Fibroblast of villous mesenchyme (primary cell): ENCODE measurements around the gene AJAP1. TPM values are rescaled to one million over a fixed set of nuclear protein-coding genes. Genes with fewer than 3 reads are reported as not detected.
"Not testable (repeated sequence)": the region's sequence is repeated elsewhere in the genome, so short reads cannot be mapped to it uniquely, and the experiment has no call there.

ENCODE experiments used
- DNase-seq: peaks from one replicate; pipeline ENCODE4 v3.0.0-alpha.2; 2010; ENCODE audit warnings: low read depth
- H3K4me3 ChIP-seq: 2 replicates; pipeline ENCODE4 v1.5.1; 2011; ENCODE audit warnings: low read depth, mild to moderate bottlenecking, low read length
- CTCF ChIP-seq: IDR thresholded peaks from 2 replicates; pipeline ENCODE4 v1.5.1; 2012; ENCODE audit warnings: low read depth, mild to moderate bottlenecking, low read length; ENCODE audit not compliant: insufficient read depth
- total RNA-seq: library from RNA; depleted of rRNA; stranded (reverse); fragments of >200 nt; gene quantifications from 2 replicates; pipeline ENCODE4 v1.2.3, GENCODE V29; 2012

The AJAP1 gene
- total RNA-seq, 1 donor, result under 0.01 TPM

- no peak for DNase-seq
- no peak for TF ChIP-seq CTCF
- H3K4me3 ChIP-seq, result no peak overlapping the region
Observed at GRCh38 chr1:4614371-4615137, 39.9 kb upstream of the AJAP1 start.

GRCh38 chr1:4615138-4615470 is 39.3 kb upstream of the AJAP1 start:
- no peak overlapping the region for H3K4me3 ChIP-seq
- TF ChIP-seq CTCF, result no peak
- no peak for DNase-seq

- TF ChIP-seq CTCF, result no peak
- DNase-seq, result no peak
- H3K4me3 ChIP-seq, result no peak overlapping the region
Observed at GRCh38 chr1:4615501-4615900, 38.9 kb upstream of the AJAP1 start.

- TF ChIP-seq CTCF, result no peak
- H3K4me3 ChIP-seq, result no peak overlapping the region
- DNase-seq, result no peak
Observed at GRCh38 chr1:4616831-4617465, 37.5 kb upstream of the AJAP1 start.

- no peak for TF ChIP-seq CTCF
- no peak overlapping the region for H3K4me3 ChIP-seq
- DNase-seq, result no peak
Observed at GRCh38 chr1:4617506-4617905, 36.9 kb upstream of the AJAP1 start.

- not testable (repeated sequence) for DNase-seq, H3K4me3 ChIP-seq
Observed at GRCh38 chr1:4618827-4619226, 35.6 kb upstream of the AJAP1 start.

GRCh38 chr1:4621646-4622045 is 32.8 kb upstream of the AJAP1 start:
- no peak for DNase-seq
- no peak overlapping the region for H3K4me3 ChIP-seq
- TF ChIP-seq CTCF, result no peak
